G401.6 (cell line): ENCODE measurements around the gene UNC5A.

Experiments
- FAIRE-seq: peaks from 2 replicates; lab custom pipeline; 2012; peaks lifted over from hg19 to GRCh38; lab: Jason Lieb, UNC

Gene UNC5A

DNA sequence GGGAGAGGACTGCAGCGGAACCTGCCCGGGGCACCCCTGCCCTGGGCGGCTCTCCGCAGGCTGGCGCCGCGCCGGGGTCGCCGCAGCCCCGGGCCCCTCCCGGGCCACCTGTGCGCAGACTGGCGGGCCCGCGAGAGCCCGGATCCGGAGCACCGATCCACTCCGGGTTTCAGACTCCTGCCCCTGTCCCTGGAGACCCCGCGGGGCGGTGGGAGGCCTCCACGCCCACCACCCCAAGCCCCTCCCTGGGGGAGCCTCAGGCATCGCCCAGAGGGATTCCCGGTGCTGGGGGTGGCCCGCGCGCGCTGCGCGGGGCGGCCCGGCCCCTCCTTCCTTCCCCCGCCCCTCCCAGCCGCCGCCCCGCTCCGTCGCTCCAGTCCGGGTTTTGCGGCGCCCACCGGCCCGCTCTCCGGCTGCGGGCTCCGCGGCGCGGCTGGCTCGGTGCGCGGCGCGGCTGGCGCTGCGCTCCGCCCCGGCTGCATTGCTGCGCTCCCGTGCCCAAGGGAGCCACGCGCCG is at the start of gene UNC5A:
Gene UNC5A (plus strand): TSS at position 479 of the 517 bp plus-strand sequence. CDS start 192 bp downstream, outside the sequence.
- no peak for FAIRE-seq

DNA sequence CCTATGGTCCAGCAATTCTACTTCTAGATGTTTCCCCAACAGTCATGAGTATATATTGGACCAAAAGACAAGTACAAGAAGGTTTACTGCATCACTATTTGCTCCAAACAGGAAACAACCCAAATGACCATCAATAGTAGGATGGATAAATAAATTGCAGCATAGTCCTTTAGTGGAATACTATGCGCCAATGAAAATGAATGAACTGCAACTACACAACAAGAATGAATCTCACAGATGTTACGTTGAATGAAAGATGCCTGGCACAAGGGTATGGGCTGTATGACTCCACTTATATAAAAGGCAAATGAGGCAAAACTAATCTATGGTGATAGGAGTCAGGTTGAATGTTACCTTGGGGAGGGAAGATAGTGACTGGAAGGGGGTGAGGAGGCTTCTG is 48.6 kb upstream of the UNC5A start:
- no peak for FAIRE-seq

- FAIRE-seq, result no peak
Observed at GRCh38 chr5:176762489-176762888, 47.9 kb upstream of the UNC5A start.

DNA sequence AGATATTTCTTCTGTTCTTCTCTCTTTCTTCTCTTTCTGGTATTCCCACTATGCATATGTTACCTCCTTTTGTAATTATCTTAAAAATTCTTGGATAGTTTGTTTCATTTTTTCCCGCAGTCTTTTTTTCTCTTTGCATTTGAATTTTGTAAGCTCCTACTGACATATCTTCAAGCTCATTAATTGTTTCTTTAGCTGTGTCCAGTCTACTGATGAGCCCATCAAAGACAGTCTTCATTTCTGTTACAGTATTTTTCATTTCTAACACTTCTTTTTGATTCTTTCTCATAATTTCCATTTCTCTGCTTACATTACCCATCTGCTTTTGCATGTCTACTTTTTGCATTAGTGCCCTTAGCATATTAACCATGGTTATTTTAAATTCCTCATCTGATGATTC is 44.7 kb upstream of the UNC5A start:
- no peak for FAIRE-seq

DNA sequence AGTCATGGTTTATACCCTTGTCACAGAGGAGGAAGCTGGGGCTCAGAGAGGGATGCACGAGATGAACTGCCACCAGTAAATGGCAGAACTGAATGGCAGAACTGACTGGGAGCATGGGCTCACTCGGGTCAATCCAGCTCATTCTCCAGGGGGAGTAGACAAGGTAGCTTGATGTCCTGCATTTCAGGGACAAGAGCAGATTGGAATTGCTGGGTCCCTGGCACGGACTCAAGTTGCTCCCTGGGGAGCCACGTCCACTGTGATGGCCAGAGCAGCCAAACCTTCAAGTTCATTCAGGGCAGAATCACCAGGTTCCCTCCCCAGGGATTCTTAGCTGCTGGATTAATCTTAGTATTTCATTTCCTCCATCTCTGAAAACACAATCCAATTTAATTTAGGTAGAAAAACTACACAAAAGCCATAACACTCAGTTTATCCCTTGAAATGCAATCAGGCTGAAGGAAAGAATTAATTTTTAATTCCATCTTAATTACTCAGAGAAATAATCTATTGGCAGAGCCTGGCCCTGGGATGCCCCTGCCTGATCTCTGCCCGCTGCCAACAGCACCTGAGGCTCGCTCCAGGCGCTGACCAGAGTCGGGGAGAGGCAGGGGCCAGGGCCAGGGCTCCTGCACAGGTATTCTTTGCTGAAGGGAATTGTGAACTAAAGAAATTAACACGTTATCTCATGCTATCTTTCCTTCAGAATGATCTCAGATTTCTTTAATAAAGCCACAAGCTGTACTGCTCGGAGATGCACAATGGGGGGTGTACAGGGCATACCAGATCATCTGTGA is 42.0 kb upstream of the UNC5A start:
- FAIRE-seq, result no peak

DNA sequence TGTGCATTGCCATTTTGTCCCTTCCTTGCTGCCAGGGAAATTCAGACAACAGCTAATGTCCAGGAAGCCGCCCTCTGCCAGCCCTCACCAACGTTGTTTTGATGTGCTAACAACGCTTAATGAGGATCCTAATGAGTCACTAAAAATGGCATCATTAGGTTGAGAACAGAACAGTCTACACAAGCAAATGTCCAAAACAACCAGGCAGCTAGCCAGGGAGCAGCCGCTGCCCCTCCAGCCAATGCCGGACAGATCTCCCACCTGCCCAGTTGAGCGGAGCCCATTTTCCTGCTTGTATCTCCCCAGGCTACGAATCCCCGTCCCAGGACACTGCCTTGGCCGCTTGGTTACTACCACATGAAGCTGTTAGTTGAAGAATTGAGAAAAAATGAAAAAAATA is 40.4 kb upstream of the UNC5A start:
- FAIRE-seq, result no peak

DNA sequence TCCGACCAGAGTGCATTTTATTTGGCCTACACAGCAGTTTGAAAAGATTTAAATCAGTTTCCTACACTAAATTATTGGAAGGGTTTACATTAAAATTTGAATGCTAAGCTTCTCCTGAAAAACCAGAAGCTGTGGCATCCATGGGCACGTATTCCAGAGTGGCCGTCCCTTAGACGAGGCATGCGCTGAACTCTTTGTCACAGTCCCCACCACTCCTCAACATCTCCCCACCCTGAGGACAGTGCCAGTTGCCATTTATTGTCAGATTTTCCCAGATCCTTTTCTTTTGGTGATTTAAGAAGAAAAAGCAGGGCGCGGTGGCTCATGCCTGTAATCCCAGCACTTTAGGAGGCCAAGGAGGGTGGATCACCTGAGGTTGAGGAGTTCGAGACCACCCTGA is 39.9 kb upstream of the UNC5A start:
- FAIRE-seq, result no peak

GRCh38 chr5:176771102-176771845 is 39.1 kb upstream of the UNC5A start:
- no peak for FAIRE-seq

DNA sequence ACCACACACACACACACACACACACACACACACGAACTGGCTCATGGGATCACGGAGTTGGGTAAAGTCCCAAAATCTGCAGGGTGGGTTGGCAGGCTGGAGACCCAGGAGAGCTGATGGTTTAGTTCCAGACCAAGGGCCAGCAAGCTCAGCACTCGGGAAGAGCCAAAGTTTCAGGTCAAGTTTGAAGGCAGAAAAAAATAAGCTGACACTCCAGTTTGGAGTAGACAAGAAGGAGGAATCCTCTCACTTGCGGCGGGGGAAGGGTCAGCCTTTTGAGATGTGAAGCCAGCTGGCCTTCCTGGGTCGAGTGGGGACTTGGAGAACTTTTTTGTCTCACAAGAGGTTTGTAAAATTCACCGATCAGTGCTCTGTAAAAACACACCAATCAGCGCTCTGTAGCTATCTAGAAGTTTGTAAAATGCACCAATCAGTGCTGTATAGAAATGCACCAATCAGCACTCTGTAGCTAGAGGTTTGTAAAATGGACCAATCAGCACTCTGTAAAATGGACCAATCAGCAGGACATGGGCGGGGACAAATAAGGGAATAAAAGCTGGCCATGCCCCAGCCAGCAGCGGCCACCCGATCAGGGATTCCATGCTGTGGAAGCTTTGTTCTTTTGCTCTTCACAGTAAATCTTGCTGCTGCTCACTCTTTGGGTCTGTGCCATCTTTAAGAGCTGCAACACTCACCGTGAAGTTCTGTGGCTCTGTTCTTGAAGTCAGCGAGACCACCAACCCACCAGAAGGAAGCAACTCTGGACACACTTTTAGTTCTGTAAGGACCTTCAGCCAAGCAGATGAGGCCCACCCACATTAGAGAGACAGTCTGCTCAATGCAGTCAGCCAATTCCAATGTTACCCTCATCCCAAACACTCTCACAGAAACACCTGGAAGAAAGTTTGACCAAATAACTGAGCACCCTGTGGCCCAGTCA is 37.8 kb upstream of the UNC5A start:
- FAIRE-seq, result no peak

- FAIRE-seq, result no peak
Observed at GRCh38 chr5:176773408-176774035, 36.8 kb upstream of the UNC5A start.

- no peak for FAIRE-seq
Observed at GRCh38 chr5:176774216-176775171, 35.9 kb upstream of the UNC5A start.

- FAIRE-seq, result no peak
Observed at GRCh38 chr5:176775409-176775808, 35.0 kb upstream of the UNC5A start.

DNA sequence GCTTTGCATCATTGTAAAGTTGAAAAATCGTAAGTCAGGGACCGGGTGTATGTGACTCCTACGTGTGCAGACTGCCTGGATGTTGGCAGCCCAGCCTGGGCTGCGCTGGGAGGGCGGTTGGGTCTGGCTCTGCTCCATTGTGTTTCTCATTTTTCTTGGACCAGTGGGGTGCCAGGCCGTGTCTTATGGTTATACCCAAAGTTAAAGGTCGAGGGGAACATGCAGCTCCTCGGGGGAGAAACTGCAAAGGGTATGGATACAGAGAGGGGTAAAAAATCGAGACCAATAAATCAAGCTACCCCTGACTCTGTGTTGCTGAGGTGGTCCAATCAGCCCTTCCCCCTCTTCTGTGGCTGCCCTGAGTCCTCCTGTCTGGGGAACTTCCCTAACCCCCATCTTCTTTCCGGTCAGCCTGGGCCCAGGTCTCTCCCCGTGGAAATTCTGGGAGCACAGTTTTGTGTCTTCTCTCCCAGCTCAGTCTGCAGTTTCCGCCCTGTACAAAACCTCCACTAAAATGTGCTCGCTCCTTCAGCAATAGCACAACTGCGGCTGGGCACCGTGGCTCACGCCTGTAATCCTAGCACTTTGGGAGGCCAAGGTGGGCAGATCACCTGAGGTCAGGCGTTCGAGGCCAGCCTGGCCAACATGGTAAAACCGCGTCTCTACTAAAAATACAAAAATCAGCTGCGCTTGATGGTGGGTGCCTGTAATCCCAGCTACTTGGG is 34.1 kb upstream of the UNC5A start:
- no peak for FAIRE-seq

GRCh38 chr5:176776916-176777315 is 33.4 kb upstream of the UNC5A start:
- FAIRE-seq, result no peak

DNA sequence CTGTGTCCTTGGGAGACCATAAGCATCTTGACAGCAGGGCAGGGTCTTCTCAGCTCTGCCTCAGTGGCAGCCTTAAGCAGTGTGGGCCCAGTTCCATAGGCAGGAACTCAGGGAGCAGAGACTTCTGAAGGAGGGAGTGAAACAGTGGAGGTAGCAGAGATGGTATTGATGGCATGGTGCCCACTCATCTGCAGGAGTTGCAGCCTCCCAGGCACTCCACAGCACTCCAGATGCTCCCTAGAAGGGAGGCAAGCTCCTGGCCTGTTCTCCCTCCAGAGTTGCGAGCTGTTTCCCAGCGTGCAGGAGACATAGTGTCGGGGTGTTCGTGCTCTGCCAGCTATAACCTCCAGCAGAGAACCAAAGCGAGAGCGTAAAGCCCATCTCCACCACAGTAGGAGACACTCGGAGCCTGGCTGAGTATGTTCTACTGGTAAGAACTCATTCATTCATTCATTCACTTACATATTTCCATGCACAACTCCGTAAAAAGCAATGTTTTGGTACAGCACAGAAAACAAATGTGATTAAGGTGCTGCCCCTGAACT is 31.4 kb upstream of the UNC5A start:
- no peak for FAIRE-seq

DNA sequence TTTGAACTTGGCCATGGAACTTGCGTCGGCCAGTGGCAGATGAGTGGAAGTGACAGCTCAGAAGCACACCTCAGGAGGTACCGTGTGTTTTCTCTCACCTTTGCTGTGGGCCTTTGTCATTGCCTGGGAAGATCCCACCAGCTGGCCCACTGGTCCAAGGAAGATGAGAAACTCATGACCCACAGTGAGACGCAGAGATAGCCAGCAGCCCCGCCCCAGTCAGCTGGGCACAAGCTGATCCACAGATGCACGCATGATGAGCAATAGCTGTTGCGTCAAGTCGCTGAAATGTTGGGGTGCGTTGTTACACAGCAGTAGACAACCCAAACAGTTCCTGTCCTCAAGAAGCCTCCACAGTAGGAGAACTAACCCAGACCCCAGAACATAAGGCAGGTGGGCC is 30.8 kb upstream of the UNC5A start:
- no peak for FAIRE-seq

DNA sequence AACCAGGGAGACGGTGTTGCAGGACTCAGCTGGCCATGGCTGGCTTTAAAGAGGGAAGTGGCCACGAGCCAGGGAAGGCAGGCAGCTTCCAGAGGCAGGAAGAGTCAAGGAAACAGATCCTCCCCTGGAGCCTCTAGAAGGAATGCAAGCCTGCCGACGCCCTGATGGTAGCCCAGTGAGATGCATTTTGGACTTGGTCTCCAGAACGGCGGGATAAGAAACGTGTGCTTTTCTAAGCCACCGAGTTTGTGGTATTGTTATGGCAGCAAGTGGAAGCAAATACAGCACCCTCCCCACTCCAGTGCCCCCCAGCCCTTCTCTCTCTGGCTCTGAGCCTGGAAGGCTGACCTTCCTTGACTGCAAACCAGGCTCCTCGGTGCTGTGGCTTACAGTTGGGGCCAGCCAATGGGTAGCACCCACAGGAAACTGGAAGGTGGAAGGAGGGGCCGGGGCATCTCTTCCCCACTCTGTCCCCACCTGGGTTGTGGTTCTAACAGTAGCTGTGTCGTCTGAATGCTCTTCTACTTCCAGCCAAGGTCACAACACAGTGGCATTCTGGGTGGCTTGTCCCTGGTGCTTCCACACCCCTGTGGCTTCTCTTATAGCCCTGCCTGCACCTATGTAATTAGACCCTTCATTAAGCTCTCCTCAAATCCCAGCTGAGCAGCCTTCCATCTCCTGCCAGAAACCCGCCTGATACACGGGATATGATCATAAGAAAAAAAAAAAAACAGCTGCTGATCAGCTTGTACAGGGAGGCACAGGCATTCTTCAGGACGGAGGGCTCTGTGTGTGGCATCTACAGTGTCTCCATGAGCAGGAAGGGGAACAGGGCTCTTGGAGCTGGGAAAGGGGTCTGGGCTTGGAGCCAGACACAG is 29.9 kb upstream of the UNC5A start:
- FAIRE-seq, result no peak

DNA sequence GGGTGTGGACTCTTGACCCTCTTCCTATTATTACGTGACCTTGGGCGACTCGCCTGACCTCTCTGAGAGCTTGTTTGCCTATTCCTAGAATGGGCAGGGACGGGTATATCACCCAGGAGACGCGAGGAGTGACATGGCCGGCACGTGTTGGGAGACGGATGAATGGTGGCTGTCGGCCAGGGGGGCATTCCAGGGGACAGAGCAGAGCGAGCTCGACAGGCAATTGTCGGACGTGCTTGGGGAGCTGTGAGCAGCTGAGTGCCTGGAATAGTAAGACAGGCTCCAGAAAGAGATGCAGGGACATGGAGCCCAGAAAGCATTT is 29.3 kb upstream of the UNC5A start:
- no peak for FAIRE-seq
